Bone marrow (tissue), 2 donors: ENCODE results near the gene FBXO5.

Experiments
- DNase-seq, 2 donors: peaks; one replicate each; lab custom pipeline; 2025; lab: John Stamatoyannopoulos, UW

The FBXO5 gene

GRCh38 chr6:152950240-152950639 lies 32.6 kb downstream of the FBXO5 start:
- no peak for DNase-seq

DNA sequence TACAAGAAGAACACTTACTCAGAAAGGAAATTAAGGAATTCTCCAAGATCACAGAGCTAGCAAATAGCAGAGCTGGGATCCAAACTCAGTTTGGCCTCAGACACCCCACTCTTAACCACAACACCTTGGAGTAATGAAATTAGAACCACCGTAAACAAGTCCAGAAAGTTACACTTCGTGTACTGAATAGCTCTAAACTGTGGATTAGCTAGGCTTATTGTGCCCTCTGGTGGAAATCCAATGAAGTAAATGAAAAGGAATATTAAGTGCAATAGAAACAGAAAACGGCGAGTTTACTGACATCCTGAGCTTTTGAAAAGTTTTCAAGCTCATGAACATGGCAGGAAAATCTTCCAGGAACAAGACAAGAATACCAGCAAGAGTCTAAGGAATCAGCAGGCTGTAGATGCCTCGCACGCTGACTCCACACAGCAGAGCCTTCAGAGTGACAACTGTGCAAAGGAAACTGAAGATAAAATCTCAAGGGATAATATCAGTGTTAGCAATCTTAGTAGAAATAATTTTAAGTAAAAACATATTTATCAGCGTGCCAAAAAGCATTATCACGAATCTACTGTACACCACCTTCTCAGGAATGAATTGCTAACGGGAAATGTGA lies 34.6 kb downstream of the FBXO5 start:
- DNase-seq = peak in 1 of 2 donors; percentile 30

DNA sequence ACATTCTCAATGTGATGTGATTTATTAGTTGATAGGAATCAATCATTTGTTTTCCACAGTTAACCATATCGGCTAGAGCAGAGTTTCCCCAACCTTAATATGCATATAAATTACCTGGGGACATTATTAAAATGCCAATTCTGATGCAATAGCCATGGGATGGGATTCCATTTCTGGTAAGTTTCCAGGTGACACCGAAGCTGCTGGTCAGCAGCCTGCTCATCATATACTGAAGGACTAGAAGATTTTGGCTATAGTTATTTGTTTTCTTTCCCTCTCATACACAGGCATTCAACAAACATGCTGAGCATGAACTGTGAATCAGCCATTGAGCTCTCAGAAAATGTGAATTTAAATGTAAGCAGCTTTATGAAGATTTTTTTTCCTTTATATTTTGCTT lies 35.8 kb downstream of the FBXO5 start:
- no peak for DNase-seq

GRCh38 chr6:152946484-152946883 lies 36.4 kb downstream of the FBXO5 start:
- DNase-seq = no peak

GRCh38 chr6:152943260-152943897 lies 39.5 kb downstream of the FBXO5 start:
- DNase-seq = no peak

DNA sequence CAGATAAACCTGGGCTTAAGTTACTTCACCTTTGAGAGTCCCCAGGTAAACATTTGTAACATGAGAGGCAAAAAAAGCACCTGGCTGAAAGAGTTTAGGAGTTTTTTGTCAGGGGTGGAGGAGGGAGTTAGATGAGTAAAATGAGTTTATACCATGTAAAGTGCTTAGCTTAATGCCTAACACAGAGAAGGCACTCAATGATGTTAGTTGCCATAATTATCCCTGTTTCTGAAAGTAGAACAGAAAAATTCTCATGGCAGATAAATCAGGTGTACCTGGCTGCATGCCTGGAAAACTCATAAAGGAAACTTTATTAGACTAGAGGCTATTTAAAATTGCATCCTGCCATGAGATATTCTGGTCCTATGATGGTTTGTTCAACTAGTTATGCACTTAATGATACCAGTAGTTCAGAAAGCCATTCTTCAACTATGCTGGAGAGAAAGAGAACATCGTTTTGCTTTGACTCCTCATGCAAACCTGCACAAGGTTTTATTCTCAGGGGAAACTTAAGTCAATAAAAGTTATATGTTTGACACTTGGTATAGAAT lies 40.4 kb downstream of the FBXO5 start:
- no peak for DNase-seq

GRCh38 chr6:152941746-152942145 lies 41.1 kb downstream of the FBXO5 start:
- no peak for DNase-seq

GRCh38 chr6:152932865-152933264 lies 50.0 kb downstream of the FBXO5 start:
- no peak for DNase-seq

DNA sequence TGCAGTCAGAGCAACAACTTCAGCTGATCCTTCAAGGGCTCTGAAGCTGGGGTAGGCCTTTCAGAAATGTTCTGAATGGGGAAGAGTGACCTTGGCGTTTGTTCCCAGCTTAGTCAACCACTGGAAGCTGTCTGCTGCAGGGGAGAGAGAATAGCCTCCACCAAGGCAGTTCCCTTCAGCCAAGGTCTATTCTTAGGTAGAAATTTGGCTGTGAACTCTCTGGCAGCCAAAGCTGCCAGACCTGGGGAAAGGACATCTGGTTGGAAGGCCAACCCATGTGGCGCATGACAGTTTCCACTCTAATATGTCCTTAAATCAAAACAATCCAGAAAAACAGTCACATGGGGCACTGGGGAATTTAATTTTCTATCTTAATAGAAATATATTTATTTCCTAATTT lies 60.1 kb downstream of the FBXO5 start:
- DNase-seq = no peak
